Measurements from ENCODE around the gene RPL10. TPM values are rescaled to one million over a fixed set of nuclear protein-coding genes. Genes with fewer than 3 reads are reported as not detected.

The RPL10 gene
- total and polyA plus RNA-seq, 8 donors, result 2,309 to 5,478 (median 4,751) TPM

DNA sequence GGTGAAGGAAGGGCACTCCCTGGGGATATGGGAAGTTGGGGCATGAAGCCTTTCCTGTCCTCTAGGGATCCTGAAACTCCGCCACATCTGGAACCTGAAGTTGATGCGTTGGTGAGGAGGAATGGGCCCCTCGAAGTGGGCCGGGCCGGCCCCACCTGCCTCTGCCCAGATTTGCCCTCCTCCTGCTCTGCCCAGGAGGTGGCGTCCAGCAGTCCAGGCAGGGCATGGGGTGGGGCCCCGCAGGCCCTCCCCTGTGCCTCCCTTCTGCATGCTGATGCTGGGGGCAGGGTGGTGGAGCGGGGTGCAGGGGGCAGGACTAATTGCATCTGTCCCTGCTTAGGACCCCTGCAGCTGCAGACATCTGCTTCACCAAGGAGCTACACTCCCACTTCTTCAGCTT lies 15.0 kb downstream of the RPL10 start:
- Histone ChIP-seq H3K36me3 (no peaks in the 10 kb centered on the region), H3K27me3 (no peaks in the 10 kb centered on the region), H3K27ac (peak overlapping the region in 1 of 2 donors; percentile 94), H3K4me1 (peaks cover 0 to 32% of the 10 kb centered on the region in 2 donors), H3K4me3 (no peak overlapping the region), H3K9me3 (no peaks in the 10 kb centered on the region)
- DNase-seq, result no peak
- ATAC-seq, result no peak
- TF ChIP-seq, protein P1, sequence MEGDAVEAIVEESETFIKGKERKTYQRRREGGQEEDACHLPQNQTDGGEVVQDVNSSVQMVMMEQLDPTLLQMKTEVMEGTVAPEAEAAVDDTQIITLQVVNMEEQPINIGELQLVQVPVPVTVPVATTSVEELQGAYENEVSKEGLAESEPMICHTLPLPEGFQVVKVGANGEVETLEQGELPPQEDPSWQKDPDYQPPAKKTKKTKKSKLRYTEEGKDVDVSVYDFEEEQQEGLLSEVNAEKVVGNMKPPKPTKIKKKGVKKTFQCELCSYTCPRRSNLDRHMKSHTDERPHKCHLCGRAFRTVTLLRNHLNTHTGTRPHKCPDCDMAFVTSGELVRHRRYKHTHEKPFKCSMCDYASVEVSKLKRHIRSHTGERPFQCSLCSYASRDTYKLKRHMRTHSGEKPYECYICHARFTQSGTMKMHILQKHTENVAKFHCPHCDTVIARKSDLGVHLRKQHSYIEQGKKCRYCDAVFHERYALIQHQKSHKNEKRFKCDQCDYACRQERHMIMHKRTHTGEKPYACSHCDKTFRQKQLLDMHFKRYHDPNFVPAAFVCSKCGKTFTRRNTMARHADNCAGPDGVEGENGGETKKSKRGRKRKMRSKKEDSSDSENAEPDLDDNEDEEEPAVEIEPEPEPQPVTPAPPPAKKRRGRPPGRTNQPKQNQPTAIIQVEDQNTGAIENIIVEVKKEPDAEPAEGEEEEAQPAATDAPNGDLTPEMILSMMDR (IDR thresholded peaks at IDR 0.05), result no peak
- intact Hi-C loops (cut with DNase I), result no loop called here

DNA sequence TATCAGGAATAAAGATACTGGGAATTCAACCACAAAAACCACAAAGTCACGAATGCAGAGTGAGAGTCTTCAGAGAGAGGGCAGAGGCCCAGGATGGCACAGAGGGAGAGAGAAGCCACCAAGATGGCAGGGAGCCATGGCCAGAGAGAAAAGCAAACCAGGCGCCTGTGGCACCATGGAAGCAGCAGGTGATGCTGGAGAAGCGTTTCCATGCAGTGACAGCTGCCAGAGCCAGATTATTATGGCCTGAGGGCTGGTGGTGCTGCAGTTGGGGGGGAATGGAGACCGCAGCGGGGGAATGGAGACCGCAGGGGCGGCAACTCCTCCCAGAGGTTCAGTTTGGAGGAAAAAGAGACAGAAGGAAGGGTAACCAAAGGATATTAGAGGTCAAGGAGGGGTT lies 19.0 kb downstream of the RPL10 start:
- DNase-seq (no peak), ATAC-seq (no peak)
- no peaks in the 10 kb centered on the region for H3K27me3 ChIP-seq
- H3K9me3 ChIP-seq, result no peaks in the 10 kb centered on the region
- H3K4me3 ChIP-seq, result no peak overlapping the region
- peaks cover 0 to 7% of the 10 kb centered on the region in 2 donors for H3K4me1 ChIP-seq
- H3K27ac ChIP-seq, result no peak overlapping the region
- TF ChIP-seq, protein P1 (IDR thresholded peaks at IDR 0.05), result no peak
- intact Hi-C loops (cut with DNase I), result no loop called here
- peaks cover 0 to 7% of the 10 kb centered on the region in 2 donors for H3K36me3 ChIP-seq

DNA sequence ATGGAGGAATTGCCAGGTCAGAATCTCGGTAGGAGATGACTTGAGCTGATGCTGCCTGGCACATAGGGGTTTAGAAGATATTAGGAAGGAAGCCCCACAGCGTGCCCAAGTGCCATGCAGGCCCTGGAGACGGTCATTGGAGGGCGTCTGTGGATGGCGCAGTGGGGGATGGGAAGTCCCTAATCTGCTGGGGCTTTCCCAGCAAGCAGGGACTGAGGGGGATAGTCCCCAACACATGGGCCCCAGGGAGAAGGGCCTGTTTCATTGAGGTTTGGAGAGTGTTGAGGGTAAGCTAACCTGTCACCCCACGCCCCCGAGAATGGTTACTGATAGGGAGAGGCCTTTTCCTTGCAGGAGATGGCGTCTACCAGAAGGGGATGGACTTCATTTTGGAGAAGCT lies 21.0 kb downstream of the RPL10 start:
- TF ChIP-seq, protein P1 (IDR thresholded peaks at IDR 0.05), result no peak
- intact Hi-C loops (cut with DNase I), result no loop called here
- Histone ChIP-seq H3K27me3 (no peaks in the 10 kb centered on the region), H3K9me3 (no peaks in the 10 kb centered on the region), H3K4me3 (no peak overlapping the region), H3K4me1 (no peaks in the 10 kb centered on the region), H3K27ac (no peak overlapping the region), H3K36me3 (peaks cover 0 to 7% of the 10 kb centered on the region in 2 donors)
- DNase-seq (no peak), ATAC-seq (no peak)

DNA sequence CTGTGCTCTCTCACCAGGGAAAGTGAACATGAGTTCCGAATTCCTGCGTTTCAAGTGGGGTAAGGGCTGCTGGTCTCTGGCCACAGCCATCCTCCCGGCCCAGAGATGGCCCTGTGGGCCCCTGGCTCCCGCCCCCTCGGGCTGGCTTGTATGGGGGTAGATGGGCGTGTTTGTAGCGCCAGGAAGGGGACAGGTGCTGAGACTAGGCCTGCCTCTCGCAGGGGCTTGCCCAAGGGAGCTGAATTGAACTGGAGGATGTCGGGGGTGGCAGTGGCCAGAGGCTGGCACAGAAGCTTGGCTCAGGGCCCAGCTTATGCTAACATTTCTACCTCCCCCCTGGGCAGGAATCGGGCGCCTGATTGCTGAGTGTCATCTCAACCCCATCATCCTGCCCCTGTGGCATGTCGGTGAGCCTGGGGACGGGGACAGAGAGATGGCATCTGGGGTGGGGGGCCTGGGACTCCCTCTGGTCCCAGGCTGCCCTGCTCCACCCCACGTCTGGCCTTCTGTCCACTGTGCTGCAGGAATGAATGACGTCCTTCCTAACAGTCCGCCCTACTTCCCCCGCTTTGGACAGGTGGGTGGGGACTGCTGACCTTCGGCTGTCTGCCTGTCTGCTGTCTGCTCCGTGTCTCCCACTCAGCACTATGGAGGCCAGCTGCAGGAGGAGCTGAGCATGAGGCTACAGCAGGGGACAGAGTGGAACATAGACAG lies 21.7 kb downstream of the RPL10 start:
- ATAC-seq, result peak; percentile 30
- TF ChIP-seq, protein P1 (IDR thresholded peaks at IDR 0.05), result no peak
- DNase-seq, result no peak
- peaks cover 0 to 7% of the 10 kb centered on the region in 2 donors for H3K36me3 ChIP-seq
- H3K9me3 ChIP-seq, result no peaks in the 10 kb centered on the region
- intact Hi-C loops (cut with DNase I), result no loop called here
- H3K27ac ChIP-seq, result no peak overlapping the region
- no peak overlapping the region for H3K4me3 ChIP-seq
- peaks cover 0 to 4% of the 10 kb centered on the region in 2 donors for H3K4me1 ChIP-seq
- no peaks in the 10 kb centered on the region for H3K27me3 ChIP-seq

DNA sequence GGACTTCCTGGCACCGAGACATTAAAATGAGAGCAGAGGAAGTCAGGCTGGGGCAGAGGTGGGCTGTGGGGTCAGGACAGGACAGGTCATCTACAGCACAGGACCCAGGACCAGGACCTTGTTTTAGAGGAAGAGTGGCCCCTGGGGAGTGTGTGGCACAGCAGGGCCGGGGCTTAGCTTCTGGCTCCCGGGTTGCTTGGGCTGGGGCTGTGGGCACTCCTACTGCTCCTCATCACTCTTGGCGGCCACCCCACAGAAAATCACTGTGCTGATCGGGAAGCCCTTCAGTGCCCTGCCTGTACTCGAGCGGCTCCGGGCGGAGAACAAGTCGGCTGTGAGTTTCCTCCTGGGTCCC lies 22.2 kb downstream of the RPL10 start:
- intact Hi-C loops (cut with DNase I), result no loop called here
- no peak for ATAC-seq
- TF ChIP-seq, protein P1 (IDR thresholded peaks at IDR 0.05), result no peak

More for the DNA sequence above, 22.2 kb downstream of the RPL10 start:
- no peak for DNase-seq
- Histone ChIP-seq H3K9me3 (no peaks in the 10 kb centered on the region), H3K4me1 (peaks cover 0 to 4% of the 10 kb centered on the region in 2 donors), H3K4me3 (no peak overlapping the region), H3K36me3 (peaks cover 0 to 7% of the 10 kb centered on the region in 2 donors), H3K27me3 (no peaks in the 10 kb centered on the region), H3K27ac (no peak overlapping the region)
